Measurements from ENCODE around the gene DCST2.

GRCh38 chr1:154999571-155000410 is 33.8 kb downstream of the DCST2 start:
- TF ChIP-seq CTCF (IDR thresholded peaks at IDR 0.05) = no peak
- no peak for TF ChIP-seq POLR2A (IDR thresholded peaks at IDR 0.05)

All from lower leg skin (tissue), 3 donors.